ENCODE measurements around the gene NCBP3. TPM values are rescaled to one million over a fixed set of nuclear protein-coding genes. Genes with fewer than 3 reads are reported as not detected.

NCBP3 gene
- total and polyA plus RNA-seq, 7 donors, result 9.3 to 23.5 (median 15.1) TPM

- H3K36me3 ChIP-seq (ENCODE audit: insufficient read depth in 1 of 2, low read depth in 1 of 2), result no peaks in the 10 kb centered on the region
- no peak overlapping the region for H3K4me3 ChIP-seq
- no peak for DNase-seq
- 61 to 80% (median 65%) methylated on average over 4 of the region's 4 CpGs for WGBS, 3 donors
- no peak for ATAC-seq
- H3K4me1 ChIP-seq, result peaks cover 31% of the 10 kb centered on the region
- no peak overlapping the region for H3K27ac ChIP-seq
- no peaks in the 10 kb centered on the region for H3K27me3 ChIP-seq (ENCODE audit: insufficient read depth in 3 of 3, low read length in 2 of 3)
- no peaks in the 10 kb centered on the region for H3K9me3 ChIP-seq
- TF ChIP-seq, protein P1, sequence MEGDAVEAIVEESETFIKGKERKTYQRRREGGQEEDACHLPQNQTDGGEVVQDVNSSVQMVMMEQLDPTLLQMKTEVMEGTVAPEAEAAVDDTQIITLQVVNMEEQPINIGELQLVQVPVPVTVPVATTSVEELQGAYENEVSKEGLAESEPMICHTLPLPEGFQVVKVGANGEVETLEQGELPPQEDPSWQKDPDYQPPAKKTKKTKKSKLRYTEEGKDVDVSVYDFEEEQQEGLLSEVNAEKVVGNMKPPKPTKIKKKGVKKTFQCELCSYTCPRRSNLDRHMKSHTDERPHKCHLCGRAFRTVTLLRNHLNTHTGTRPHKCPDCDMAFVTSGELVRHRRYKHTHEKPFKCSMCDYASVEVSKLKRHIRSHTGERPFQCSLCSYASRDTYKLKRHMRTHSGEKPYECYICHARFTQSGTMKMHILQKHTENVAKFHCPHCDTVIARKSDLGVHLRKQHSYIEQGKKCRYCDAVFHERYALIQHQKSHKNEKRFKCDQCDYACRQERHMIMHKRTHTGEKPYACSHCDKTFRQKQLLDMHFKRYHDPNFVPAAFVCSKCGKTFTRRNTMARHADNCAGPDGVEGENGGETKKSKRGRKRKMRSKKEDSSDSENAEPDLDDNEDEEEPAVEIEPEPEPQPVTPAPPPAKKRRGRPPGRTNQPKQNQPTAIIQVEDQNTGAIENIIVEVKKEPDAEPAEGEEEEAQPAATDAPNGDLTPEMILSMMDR (IDR thresholded peaks at IDR 0.05), result no peak
- intact Hi-C loops (cut with DNase I), result no loop called here
Measured at GRCh38 chr17:3890878-3891219, 44.8 kb upstream of the NCBP3 start.

GRCh38 chr17:3890082-3890877, 44.2 kb upstream of the NCBP3 start:
- intact Hi-C loops (cut with DNase I), result no loop called here
- no peaks in the 10 kb centered on the region for H3K27me3 ChIP-seq (ENCODE audit: insufficient read depth in 3 of 3, low read length in 2 of 3)
- H3K9me3 ChIP-seq, result no peaks in the 10 kb centered on the region
- peaks cover 0 to under 1% of the 10 kb centered on the region in 2 donors for H3K36me3 ChIP-seq (ENCODE audit: insufficient read depth in 1 of 2, low read depth in 1 of 2)
- peaks cover 31% of the 10 kb centered on the region for H3K4me1 ChIP-seq
- DNase-seq (peak; percentile 84 to 86), ATAC-seq (peak in 2 of 4 donors; percentile 15 to 20)
- TF ChIP-seq, protein P1 (IDR thresholded peaks at IDR 0.05), result no peak
- no peak overlapping the region for H3K4me3 ChIP-seq
- WGBS, 3 donors, result 47 to 75% (median 58%) methylated on average over 21 to 22 of the region's 22 CpGs
- H3K27ac ChIP-seq, result peak overlapping the region; percentile 30

DNA sequence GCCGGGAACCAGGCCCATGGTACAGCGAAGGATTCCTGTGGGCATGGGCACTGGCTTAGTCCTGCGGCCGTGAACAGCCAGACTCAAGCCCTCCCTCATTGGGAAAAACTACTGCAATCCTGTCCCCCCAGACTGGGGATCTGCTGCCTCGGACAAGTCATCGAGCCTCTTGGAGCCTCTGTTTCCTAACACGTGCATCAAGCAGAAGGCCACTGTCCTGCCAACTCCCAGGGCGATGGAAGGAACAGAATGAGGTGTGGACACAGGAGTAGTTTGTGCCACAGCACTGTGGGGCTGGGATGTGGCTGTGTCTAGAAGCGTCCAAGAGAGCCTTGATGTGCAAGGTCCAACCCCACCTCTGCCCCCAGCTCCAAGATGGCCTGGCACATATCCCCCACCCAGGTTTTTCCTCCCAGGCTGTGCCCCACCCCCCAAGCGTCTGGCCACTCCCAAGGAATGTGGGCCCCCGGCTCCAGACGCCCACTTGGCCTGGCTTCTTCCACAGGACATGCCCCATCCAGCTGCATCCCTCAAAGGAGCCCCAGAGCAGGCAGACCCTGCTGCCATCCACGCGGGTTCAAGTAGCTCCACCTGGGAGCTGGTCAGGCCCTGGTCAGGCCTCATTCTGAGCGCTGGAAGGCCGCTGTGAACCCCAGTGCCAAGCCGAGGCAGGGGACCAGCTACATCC, 43.4 kb upstream of the NCBP3 start:
- peaks cover 0 to 9% of the 10 kb centered on the region in 2 donors for H3K36me3 ChIP-seq (ENCODE audit: insufficient read depth in 1 of 2, low read depth in 1 of 2)
- H3K27me3 ChIP-seq (ENCODE audit: insufficient read depth in 3 of 3, low read length in 2 of 3), result no peaks in the 10 kb centered on the region
- peaks cover 24% of the 10 kb centered on the region for H3K4me1 ChIP-seq
- intact Hi-C loops (cut with DNase I), result no loop called here
- TF ChIP-seq, protein P1 (IDR thresholded peaks at IDR 0.05), result no peak
- peak overlapping the region; percentile 77 for H3K27ac ChIP-seq
- no peak for ATAC-seq
- no peaks in the 10 kb centered on the region for H3K9me3 ChIP-seq
- DNase-seq, result no peak
- H3K4me3 ChIP-seq, result no peak overlapping the region
- WGBS, 3 donors, result 71 to 85% (median 78%) methylated on average over 17 of the region's 17 CpGs

DNA sequence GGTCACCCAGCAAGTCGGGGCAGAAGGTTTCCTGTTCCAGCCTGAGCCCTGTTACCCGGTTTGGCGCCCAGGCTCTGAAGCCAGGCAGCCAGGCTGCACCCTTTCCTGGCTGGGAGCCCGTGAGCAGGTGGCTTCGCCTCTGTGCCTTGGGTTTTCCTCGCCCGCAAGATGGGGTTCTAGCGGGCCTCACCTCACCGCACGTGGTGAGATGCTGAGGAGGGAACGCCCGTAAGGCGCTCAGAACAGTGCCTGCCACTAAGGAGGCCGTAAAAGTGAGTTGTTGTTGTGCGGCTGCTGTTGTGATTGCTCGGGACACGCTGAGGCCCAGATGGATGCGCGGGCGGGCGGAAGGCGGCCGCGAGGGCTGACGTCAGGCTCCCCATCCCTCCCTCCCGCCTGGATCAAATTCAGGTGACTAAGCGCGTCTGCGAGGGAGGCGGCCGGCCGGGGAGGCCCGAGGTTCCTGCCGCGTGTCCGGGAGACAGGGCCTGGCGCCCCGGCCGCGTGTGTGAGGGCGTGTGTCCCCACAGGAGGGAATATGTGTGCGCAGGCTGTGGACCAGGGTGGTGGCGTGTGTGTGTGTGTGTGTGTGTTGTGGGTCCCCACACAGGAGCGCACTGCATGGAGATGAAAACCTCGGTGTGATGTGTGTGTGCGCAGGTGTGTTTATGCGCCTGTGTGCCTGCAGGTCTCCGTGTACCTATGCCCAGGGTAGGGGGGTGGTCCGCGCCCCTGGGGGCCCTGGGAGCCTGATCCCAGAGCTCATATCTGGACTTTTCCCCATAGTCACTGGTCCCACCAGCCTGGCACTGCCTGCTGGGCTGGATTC, 42.5 kb upstream of the NCBP3 start:
- Histone ChIP-seq H3K9me3 (no peaks in the 10 kb centered on the region), H3K36me3 (ENCODE audit: insufficient read depth in 1 of 2, low read depth in 1 of 2) (peaks cover 0 to 11% of the 10 kb centered on the region in 2 donors), H3K27me3 (ENCODE audit: insufficient read depth in 3 of 3, low read length in 2 of 3) (no peaks in the 10 kb centered on the region), H3K27ac (peak overlapping the region; percentile 77), H3K4me1 (peaks cover 15% of the 10 kb centered on the region), H3K4me3 (peak overlapping the region; percentile 19)
- TF ChIP-seq, protein P1 (IDR thresholded peaks at IDR 0.05), result no peak
- peak; percentile 15 to 68 (median 50) for ATAC-seq
- intact Hi-C loops (cut with DNase I), result no loop called here
- WGBS, 3 donors, result 35 to 42% (median 39%) methylated on average over 47 to 50 of the region's 50 CpGs
- peak; percentile 87 to 90 for DNase-seq

Measured in psoas muscle (tissue), 8 donors.